Colonic mucosa (tissue), 4 donors: Measurements from ENCODE around the gene KCNK3. TPM values are rescaled to one million over a fixed set of nuclear protein-coding genes. Genes with fewer than 3 reads are reported as not detected.

ENCODE experiments used
- DNase-seq: peaks from one replicate; pipeline ENCODE4 v3.0.0-alpha.2; 2020
- H3K27ac ChIP-seq: fragments of 200-600 bp; one replicate; pipeline ENCODE4 v1.8.0; 2021
- H3K27me3 ChIP-seq: fragments of 200-600 bp; one replicate; pipeline ENCODE4 v1.8.0; 2021
- H3K36me3 ChIP-seq: fragments of 200-600 bp; one replicate; pipeline ENCODE4 v1.8.0; 2021
- H3K4me1 ChIP-seq: fragments of 200-600 bp; one replicate; pipeline ENCODE4 v1.8.0; 2021; ENCODE audit warnings: mild to moderate bottlenecking
- H3K4me3 ChIP-seq: fragments of 200-600 bp; one replicate; pipeline ENCODE4 v1.8.0; 2021
- H3K9ac ChIP-seq, 2 donors: one replicate each; pipeline ENCODE4 v1.7.0; 2013; ENCODE audit warnings: control low read depth in 2 of 2, low read depth in 2 of 2, low read length in 2 of 2
- H3K9me3 ChIP-seq: fragments of 200-600 bp; one replicate; pipeline ENCODE4 v1.8.0; 2021
- CTCF ChIP-seq: fragments of 200-600 bp; IDR thresholded peaks from one replicate; pipeline ENCODE4 v1.8.0; 2022; ENCODE audit warnings: antibody characterized with exemption, mild to moderate bottlenecking
- intact Hi-C: fragments of 100-400 bp; cut with DNase I; formaldehyde crosslinking; loops from one replicate; pipeline ENCODE4 v1.14.1; 2022
- total RNA-seq, 2 donors: library from RNA; stranded (reverse); fragmentation: NEBNext Ultra II Directional in 1 of 2; extraction: Animal tissue kit (Norgen Biotek cat#: 25700) in 1 of 2; gene quantifications; one replicate each; pipeline ENCODE4 v1.2.1, GENCODE V29; 2021
- donor health status: healthy.
- donor health status: DM: no; HTN: no; CAD: no.
- donor health status: DM: no; HTN: no; CAD: no.

The KCNK3 gene
- total RNA-seq, 2 donors from 2014 or later: 1.2 to 1.5 TPM

GRCh38 chr2:26685989-26686839 lies 6.3 kb upstream of the KCNK3 start:
- no peak for DNase-seq
- no peak overlapping the region for H3K4me3 ChIP-seq
- intact Hi-C loops: no loop called here
- no peak for TF ChIP-seq CTCF
- no peaks in the 10 kb centered on the region for H3K27me3 ChIP-seq
- no peak overlapping the region for H3K9ac ChIP-seq
- no peaks in the 10 kb centered on the region for H3K36me3 ChIP-seq
- no peak overlapping the region for H3K27ac ChIP-seq
- H3K9me3 ChIP-seq: no peaks in the 10 kb centered on the region
- no peaks in the 10 kb centered on the region for H3K4me1 ChIP-seq

DNA sequence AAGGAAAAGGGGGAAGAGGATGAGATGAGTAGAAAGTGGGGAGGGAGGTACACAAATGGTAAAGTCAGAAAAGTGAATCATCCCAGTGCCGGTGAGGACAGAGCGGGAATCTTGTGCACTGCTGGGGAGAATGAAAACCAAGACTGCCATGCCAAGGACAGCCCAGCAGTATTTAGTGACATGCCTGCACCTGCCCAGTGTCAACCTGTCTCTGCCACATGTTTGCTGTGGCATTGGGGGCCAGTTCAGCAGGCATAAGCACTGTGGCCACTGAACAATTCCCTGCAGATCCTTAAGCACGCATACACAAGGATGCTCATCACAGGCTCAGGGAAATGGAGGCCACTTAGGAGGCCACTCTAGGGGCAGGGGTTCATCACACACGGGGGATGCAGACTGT lies 5.2 kb upstream of the KCNK3 start:
- Histone ChIP-seq H3K9me3 (no peaks in the 10 kb centered on the region), H3K27ac (no peak overlapping the region), H3K36me3 (no peaks in the 10 kb centered on the region), H3K4me3 (no peak overlapping the region), H3K9ac (no peak overlapping the region), H3K4me1 (no peaks in the 10 kb centered on the region), H3K27me3 (peaks cover 10% of the 10 kb centered on the region)
- no peak for DNase-seq
- intact Hi-C loops: no loop called here
- TF ChIP-seq CTCF: no peak

DNA sequence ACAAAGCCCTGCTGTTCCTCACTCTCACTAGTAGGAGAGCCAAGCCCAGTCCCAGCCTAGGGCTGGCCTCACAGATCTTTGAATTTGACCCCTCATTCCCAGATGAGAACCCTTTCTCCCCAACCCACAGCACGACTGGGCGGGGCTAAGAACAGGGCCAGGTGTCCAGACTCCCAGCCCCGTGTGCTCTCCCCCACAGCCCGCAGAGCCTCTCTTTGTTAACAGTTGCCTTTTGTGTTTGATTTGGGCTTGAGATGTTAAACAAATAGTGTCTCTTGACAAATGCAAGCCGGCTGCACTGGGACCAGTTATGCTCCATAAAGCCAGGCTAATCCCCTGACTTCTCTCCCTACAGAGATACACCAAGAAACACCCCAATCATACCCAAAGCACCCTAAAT lies 4.7 kb upstream of the KCNK3 start:
- no peaks in the 10 kb centered on the region for H3K9me3 ChIP-seq
- TF ChIP-seq CTCF: no peak
- no peaks in the 10 kb centered on the region for H3K4me1 ChIP-seq
- no peak overlapping the region for H3K9ac ChIP-seq
- no peak for DNase-seq
- H3K36me3 ChIP-seq: no peaks in the 10 kb centered on the region
- peaks cover 11% of the 10 kb centered on the region for H3K27me3 ChIP-seq
- H3K4me3 ChIP-seq: no peak overlapping the region
- intact Hi-C loops: no loop called here
- no peak overlapping the region for H3K27ac ChIP-seq

DNA sequence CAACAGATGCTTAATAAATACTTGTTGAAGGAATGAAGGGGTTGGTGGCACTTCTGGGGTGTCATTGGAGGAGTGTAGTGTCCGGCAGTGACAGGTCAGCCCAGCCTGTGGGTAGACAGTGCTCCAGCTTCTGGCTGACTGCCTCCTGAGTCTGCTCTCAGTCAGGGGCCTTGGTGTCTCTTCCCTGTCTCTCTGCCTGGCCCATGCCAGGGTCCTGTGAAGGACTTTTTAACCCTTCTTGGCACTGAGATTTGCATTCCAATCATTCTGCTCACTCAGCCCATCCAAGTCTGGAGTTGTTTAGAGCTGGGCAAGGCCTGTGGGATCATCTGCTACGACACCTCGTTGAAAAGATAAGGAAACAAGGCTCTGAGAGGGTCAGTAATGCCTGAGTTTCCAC lies 1.4 kb upstream of the KCNK3 start:
- peaks cover 32% of the 10 kb centered on the region for H3K27me3 ChIP-seq
- no peak overlapping the region for H3K9ac ChIP-seq
- no peaks in the 10 kb centered on the region for H3K36me3 ChIP-seq
- H3K4me3 ChIP-seq: no peak overlapping the region
- peaks cover 5% of the 10 kb centered on the region for H3K4me1 ChIP-seq
- TF ChIP-seq CTCF: no peak
- H3K27ac ChIP-seq: no peak overlapping the region
- H3K9me3 ChIP-seq: no peaks in the 10 kb centered on the region
- intact Hi-C loops: no loop called here
- DNase-seq: no peak

- Histone ChIP-seq H3K36me3 (no peaks in the 10 kb centered on the region), H3K27me3 (peaks cover 32% of the 10 kb centered on the region), H3K4me3 (no peak overlapping the region), H3K27ac (no peak overlapping the region), H3K9me3 (no peaks in the 10 kb centered on the region), H3K9ac (no peak overlapping the region), H3K4me1 (peaks cover 5% of the 10 kb centered on the region)
- no peak for TF ChIP-seq CTCF
- intact Hi-C loops: no loop called here
- no peak for DNase-seq
Measured at GRCh38 chr2:26691881-26692278, 642 bp upstream of the KCNK3 start.
